NCI-H128 (cell line): ENCODE measurements around the gene DAB1.
"Not testable (repeated sequence)": the region's sequence is repeated elsewhere in the genome, so short reads cannot be mapped to it uniquely, and the experiment has no call there.

Experiments
- DNase-seq: peaks from one replicate; lab custom pipeline; 2025; ENCODE audit not compliant: unreplicated experiment; lab: John Stamatoyannopoulos, UW

Gene DAB1

GRCh38 chr1:57232500-57232899 is 191.4 kb downstream of the DAB1 start:
- DNase-seq = no peak

- no peak for DNase-seq
Measured at GRCh38 chr1:57229998-57230397, 193.9 kb downstream of the DAB1 start.

DNA sequence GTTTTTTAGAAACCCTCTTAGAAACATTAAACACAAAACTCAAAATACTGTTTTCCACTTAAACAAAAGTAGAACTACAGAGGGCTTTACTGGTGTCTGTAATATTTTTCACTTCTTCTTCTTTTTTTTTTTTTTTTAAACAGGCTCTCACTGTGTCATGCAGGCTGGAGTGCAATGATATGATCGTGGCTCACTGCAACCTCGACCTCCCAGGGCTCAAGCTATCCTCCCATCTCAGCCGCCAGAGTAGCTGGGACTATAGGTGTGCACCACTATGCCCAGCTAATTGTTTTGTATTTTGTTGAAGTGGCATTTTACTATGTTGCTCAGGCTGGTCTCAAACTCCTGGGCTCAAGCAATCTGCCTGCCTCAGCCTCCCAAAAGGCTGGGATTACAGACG is 194.8 kb downstream of the DAB1 start:
- no peak for DNase-seq

DNA sequence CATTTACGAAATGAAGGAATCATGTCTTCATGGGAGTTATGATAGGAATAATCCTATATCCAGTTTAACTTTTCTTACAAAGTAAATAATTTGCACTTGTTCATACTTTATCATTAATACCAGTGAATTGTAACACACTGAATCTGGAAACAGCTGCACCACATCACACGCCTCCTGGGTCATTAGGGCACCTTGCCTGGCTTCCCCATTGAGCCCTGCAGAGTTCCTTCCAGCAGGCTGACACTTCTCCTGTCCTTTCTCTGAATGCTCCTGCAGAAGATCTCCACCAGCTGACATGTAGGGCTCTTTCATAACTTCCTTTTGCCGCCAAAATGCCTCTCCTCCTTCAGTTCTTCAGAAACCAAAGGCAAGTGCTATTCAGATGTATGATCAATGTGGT is 201.1 kb downstream of the DAB1 start:
- no peak for DNase-seq

DNA sequence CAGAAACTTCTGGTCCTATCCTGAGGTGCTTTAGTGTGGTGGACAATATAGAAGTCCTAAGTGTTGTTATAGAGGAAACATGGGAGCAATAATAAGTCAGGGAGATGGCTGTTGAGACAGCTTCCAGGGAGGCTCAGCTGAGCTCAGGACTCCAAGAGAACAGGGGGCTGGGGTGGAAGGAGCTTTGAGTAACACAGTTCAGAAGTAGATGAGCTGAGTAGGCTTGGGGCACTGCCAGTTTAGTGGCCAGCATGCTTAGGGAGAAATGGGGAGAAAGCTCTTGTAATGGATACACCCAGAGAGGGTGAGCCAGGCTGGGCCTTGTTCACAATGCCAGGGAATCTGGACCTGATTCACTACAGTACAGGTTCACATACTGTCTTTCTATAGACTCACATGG is 201.6 kb downstream of the DAB1 start:
- DNase-seq = no peak

DNA sequence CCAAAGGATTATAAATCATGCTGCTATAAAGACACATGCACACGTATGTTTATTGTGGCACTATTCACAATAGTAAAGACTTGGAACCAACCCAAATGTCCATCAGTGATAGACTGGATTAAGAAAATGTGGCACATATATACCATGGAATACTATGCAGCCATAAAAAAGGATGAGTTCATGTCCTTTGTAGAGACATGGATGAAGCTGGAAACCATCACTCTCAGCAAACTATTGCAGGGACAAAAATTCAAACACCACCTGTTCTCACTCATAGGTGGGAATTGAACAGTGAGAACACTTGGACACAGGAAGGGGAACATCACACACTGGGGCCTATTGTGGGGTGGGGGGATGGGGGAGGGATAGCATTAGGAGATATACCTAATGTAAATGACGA is 203.0 kb downstream of the DAB1 start:
- DNase-seq = not testable (repeated sequence)

GRCh38 chr1:57218487-57219079 is 205.3 kb downstream of the DAB1 start:
- DNase-seq = no peak

DNA sequence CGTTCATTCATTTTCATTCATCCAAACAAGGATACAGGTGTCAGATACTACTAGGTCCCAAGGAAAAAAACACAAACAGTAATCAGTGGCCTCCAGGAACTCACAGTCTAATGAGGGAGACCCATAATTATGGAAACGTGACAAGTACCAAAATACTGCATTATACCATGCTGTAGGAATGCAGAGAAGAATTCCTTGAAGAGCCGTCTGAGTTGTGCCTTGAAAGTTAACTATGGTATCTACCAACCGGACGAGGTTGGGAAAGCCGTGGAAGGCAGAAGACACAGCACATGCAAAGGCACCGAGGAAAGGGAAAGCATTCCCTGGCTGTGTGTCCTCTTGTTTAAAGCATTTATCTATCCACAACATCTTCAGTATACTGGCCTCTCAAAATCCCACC is 206.0 kb downstream of the DAB1 start:
- no peak for DNase-seq

DNA sequence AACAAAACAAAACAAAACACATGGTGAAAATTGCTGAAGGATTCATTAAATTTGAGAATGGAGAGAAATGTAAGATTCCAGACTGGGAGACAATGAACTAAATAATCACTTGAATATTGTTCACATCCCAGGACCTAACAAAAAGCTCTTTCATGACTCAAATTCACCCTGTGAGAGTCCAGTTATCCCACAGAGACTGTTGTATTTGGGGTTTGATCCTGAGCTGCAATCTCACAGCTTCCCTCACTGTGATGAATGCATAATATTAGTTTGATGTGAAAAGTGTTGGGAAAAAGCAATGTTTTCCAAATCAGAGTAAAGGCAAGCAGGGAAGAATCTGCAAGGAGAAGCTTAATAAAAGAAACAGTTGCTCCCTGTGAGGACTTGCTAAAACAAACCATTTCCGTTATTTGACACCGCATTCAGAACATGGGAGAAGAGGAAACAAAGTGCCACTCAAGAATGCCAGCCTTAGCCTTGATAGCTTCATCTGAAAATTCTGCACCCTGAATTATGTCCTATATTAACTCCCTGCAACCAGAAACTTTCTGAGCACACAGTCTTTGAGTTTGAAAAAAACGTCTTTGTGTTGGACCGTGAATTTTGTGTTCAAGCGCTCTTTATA is 208.8 kb downstream of the DAB1 start:
- DNase-seq = no peak

DNA sequence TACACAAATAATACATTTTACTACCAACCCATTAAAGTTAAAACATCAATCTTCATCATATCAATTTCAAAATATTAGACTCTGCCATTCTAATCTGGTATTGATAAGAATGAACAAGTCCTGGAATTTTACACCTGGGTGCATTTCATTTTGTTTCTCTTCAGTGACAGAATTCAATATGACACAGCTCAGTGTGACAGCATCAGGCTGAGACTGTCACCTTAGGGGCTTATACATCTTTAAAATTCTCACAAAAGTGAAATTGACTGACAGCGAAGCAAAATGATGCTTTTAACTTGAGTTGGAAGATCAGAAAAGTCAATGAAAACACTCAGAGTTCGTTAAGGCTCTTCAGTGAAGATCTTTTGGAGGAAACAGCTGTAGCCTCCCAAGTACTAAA is 213.0 kb downstream of the DAB1 start:
- DNase-seq = no peak

- DNase-seq = no peak
Measured at GRCh38 chr1:57209495-57209894, 214.4 kb downstream of the DAB1 start.

DNA sequence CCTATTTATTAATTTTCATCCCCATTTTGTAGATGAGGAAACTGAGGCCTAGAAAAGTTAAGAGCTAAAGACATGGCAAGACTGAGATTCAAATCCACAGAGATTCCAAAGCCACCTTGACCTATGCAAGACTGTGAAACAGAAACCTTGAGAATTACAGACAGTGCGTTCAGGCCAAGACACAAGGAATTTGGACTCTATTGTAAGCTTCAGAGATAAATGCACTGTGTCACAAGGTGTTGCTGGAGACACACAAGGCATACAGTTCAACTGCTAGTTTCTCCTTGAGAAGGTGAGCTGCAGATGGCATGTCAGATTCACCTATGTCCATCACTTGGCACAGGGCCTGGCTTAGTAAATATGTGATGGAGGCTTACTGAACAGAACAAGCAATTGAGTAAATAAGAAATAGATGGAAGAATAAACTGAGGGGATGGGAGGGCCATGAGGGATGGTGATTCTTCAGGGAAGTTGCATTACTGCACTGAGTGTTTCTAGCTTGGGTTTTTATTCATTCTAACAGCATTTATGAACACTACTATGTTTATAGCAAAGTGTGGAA is 215.0 kb downstream of the DAB1 start:
- DNase-seq = no peak

DNA sequence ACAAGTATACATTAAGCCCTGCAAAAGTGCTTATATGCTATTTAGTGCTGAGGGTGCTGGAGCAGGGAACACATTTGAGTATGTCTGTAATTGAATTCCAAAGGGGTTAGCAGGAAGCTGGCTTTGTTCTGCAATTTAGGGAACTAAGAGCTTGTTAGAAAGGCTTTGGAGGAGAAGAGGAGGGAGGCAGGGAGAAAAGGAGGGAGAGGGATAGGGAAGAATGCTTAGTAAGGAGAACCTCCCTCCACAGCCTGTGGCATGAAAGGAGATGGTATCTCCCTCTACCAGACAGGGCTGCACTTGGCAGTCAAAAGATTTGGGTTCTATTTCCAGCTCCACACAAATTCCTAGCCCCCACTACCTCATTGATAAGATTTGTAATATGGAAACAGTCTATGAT is 217.8 kb downstream of the DAB1 start:
- no peak for DNase-seq

GRCh38 chr1:57204942-57205787 is 218.7 kb downstream of the DAB1 start:
- no peak for DNase-seq

GRCh38 chr1:57204091-57204490 is 219.8 kb downstream of the DAB1 start:
- no peak for DNase-seq

DNA sequence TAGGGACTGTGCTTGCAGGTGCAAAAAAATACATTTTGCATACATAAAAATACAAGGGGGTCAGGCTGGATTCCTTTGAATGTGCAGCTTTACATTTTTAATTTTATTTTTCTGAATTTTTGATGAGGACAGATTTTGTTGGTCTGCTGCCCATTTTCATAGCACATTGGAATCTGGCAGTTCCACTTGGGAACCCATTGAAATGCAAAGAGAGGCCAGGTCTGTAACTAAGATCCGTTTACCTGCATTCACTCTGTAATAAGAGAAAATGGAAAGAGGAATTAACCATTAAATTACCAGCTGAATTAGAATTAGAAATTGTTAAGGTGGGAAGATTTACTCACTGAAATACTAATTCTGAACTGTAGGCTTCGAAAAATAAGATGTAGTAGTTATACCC is 221.6 kb downstream of the DAB1 start:
- no peak for DNase-seq

DNA sequence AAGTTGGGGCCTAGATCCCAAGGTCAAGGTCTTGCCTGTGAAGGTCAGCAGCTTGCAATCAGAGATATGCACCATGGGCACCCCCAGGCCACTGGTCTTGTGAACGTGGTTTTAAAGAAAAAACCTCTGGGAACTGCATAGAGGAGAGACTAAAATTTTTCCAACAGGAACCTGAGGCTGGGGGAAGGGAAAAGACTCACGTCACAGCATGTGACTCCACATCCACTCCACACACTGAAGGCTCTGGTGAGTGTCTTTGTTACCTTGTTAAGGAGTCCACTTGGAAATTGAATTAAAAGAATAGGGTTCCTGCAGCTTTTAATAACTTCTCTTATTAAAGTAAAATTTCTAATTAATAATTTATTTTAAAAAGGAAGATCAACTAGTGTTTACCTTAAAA is 224.9 kb downstream of the DAB1 start:
- DNase-seq = no peak

GRCh38 chr1:57195436-57195941 is 228.4 kb downstream of the DAB1 start:
- no peak for DNase-seq

DNA sequence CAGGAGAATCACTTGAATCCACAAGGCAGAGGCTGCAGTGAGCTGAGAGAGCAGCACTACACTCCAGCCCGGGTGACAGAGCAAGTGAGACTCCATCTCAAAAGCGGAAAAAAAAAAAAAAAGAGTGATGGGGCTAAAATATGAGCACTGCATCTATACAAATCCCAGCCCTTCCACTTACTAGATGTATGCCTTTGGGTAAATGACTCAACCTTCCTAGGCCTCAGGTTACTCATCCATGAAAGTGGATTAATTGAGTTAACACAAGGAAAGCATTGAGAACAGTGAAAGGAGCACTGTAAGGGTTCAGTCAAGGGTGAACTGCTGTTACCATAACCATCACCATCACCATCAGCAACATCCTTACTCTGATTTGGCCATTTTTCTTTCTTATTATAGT is 231.6 kb downstream of the DAB1 start:
- DNase-seq = no peak

- DNase-seq = no peak
Measured at GRCh38 chr1:57190898-57191297, 233.0 kb downstream of the DAB1 start.

- no peak for DNase-seq
Measured at GRCh38 chr1:57188168-57188567, 235.7 kb downstream of the DAB1 start.

DNA sequence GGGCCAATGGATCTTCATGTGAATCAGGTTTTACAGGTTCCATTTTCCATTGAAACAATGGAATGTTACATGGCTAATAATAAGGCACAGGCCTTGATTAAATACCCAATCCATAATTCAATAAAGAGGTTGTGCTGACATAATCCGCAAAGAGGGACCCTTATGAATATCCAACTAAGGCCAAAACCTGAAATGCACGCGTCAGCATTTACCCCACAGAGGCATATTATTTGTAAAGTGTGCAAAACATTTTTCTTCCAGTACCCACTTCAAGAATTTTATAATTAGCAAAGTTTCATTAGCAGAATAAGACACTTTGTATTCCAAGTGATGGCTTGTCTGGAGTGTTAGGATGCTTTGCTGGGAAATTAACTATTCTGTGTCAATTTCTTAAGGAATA is 237.4 kb downstream of the DAB1 start:
- no peak for DNase-seq
